Measurements from ENCODE around the gene BNC2. TPM values are rescaled to one million over a fixed set of nuclear protein-coding genes. Genes with fewer than 3 reads are reported as not detected.

BNC2 gene
- total RNA-seq, 1 donor from 2014 or later, result not detected

DNA sequence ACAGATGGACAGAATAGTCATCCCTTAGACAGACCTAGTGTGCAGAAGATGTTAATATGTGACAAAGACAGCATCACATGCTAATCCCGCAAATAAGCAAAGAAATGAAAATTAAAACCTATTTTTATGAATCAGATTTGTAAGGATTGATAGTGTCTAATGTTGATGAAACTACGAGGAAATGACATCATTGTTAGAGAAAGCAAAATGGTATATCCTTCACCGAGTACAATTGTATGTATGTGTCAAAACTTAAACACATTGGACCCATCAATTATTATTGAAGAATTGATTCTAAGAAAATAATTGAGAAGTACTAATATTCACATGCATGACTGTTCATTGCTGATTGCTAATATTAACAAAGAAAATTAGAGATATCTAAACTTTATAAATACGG is 493.2 kb downstream of the BNC2 start:
- no peak overlapping the region for H3K4me3 Mint-ChIP-seq (ENCODE audit: low read depth)
- no peaks in the 10 kb centered on the region for H3K4me1 Mint-ChIP-seq (ENCODE audit: low read depth)
- H3K27me3 Mint-ChIP-seq (ENCODE audit: low read depth), result no peaks in the 10 kb centered on the region
- peaks cover 16% of the 10 kb centered on the region for H3K9me3 Mint-ChIP-seq
- no peak for DNase-seq (ENCODE audit: low spot score)
- H3K27ac Mint-ChIP-seq, result no peak overlapping the region
- H3K36me3 Mint-ChIP-seq (ENCODE audit: low read depth), result no peaks in the 10 kb centered on the region
- intact Hi-C loops (cut with micrococcal nuclease), result no loop called here

DNA sequence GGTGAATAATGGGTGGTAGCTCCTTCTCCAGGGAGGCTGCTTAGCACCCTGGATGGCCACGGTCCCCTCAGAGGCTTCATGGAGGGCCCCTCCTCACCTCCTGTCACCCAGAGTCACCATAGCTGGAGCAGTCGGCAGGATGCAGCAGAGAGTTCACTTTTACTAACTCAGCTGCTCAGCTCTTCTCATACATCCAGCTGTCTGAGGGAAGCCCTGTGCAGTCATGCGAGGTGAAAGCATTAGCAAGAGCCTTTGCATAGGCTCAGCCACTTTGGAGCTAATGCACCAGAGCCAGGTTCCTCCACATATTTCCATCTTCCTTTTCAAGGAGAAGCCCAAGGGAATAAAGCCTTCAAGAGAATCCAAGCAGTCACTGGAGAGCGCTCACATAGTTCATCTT is 499.2 kb downstream of the BNC2 start:
- no peak overlapping the region for H3K4me3 Mint-ChIP-seq (ENCODE audit: low read depth)
- no peaks in the 10 kb centered on the region for H3K4me1 Mint-ChIP-seq (ENCODE audit: low read depth)
- H3K27me3 Mint-ChIP-seq (ENCODE audit: low read depth), result no peaks in the 10 kb centered on the region
- no peaks in the 10 kb centered on the region for H3K36me3 Mint-ChIP-seq (ENCODE audit: low read depth)
- intact Hi-C loops (cut with micrococcal nuclease), result no loop called here
- DNase-seq (ENCODE audit: low spot score), result no peak
- no peak overlapping the region for H3K27ac Mint-ChIP-seq
- H3K9me3 Mint-ChIP-seq, result peaks cover 21% of the 10 kb centered on the region

DNA sequence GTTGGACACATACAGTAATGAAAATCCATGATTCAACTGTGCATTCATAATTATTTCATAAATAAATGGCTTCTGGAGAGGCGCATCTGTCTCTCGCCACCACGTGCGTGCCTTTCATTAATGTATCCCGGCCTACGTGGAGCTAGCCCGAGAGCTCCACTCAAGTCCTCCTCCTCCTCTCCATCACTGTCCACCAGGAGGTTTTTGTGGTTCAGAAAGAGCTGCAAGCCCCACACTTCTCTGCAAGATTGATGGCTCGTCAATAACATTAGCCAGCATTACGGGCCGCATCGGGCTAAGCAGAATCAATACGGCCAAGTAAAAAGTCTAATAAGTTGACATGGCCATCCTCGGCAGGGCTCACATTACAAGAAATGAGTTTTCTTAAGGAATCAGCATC is 499.8 kb downstream of the BNC2 start:
- intact Hi-C loops (cut with micrococcal nuclease), result no loop called here
- no peaks in the 10 kb centered on the region for H3K4me1 Mint-ChIP-seq (ENCODE audit: low read depth)
- no peaks in the 10 kb centered on the region for H3K36me3 Mint-ChIP-seq (ENCODE audit: low read depth)
- H3K27ac Mint-ChIP-seq, result no peak overlapping the region
- DNase-seq (ENCODE audit: low spot score), result no peak
- H3K27me3 Mint-ChIP-seq (ENCODE audit: low read depth), result no peaks in the 10 kb centered on the region
- no peak overlapping the region for H3K4me3 Mint-ChIP-seq (ENCODE audit: low read depth)
- H3K9me3 Mint-ChIP-seq, result peaks cover 23% of the 10 kb centered on the region

DNA sequence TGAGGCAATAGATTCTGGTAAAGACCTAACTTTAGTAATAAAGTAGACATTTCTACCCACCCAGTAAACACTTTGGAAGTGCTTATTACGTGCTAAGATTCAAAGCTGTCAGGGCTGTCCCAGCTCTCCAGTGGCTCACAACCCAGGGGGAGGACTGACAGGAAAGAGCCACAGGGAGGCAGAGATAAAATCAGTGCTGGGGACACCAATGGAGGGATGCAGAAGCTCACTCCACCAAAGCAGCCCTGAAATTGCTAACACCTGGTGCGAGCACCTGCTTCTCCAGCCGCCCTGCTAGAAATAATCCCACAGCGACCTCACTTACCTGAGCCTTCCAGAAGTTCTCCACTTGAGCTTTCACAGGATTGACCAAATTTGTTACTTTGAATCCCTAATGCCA is 501.0 kb downstream of the BNC2 start:
- Mint-ChIP-seq H3K4me1 (ENCODE audit: low read depth) (no peaks in the 10 kb centered on the region), H3K9me3 (peaks cover 23% of the 10 kb centered on the region), H3K4me3 (ENCODE audit: low read depth) (no peak overlapping the region), H3K36me3 (ENCODE audit: low read depth) (no peaks in the 10 kb centered on the region), H3K27me3 (ENCODE audit: low read depth) (no peaks in the 10 kb centered on the region), H3K27ac (no peak overlapping the region)
- DNase-seq (ENCODE audit: low spot score), result no peak
- intact Hi-C loops (cut with micrococcal nuclease), result no loop called here

DNA sequence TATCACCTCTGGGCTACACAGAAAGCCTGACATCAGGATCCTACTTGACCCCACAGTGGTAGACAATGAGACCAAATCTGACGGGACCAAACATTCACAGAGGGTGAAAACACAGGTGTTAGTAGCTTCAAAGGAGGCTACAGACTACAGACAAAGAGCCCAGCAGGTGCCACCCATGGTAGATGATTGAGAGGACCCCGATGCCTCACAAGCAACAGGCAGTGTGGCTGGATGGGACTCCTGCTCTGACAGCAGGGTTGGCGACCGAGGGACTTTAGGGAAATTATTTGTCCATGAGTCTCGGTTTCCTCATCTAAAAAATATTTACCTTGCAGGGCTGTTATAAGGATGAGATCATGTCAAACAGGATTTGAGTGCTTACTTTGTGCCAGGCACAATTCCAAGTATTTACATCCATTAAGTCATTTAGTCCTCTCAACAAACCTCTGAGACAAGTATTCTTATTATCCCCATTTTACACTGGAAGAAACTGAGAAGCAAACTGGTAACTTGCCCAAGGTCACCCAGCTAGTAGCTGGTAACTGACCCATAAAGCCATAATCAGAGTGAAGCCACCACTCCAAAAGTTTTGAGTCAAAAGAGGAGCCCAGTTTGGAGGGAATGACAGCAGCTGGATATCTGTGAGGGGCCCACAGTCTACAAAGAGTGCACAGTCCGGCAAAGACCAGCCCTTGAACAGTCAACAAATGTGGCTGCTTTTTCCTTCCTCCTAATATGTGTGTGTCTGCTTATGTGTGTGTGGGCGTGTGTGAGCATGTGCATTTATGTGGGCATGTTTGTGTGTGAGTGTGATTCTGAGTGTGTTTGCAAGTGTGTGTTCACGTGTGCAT is 502.0 kb downstream of the BNC2 start:
- Mint-ChIP-seq H3K36me3 (ENCODE audit: low read depth) (no peaks in the 10 kb centered on the region), H3K27me3 (ENCODE audit: low read depth) (no peaks in the 10 kb centered on the region), H3K9me3 (peaks cover 20% of the 10 kb centered on the region), H3K4me3 (ENCODE audit: low read depth) (no peak overlapping the region), H3K4me1 (ENCODE audit: low read depth) (no peaks in the 10 kb centered on the region), H3K27ac (no peak overlapping the region)
- DNase-seq (ENCODE audit: low spot score), result no peak
- intact Hi-C loops (cut with micrococcal nuclease), result no loop called here

DNA sequence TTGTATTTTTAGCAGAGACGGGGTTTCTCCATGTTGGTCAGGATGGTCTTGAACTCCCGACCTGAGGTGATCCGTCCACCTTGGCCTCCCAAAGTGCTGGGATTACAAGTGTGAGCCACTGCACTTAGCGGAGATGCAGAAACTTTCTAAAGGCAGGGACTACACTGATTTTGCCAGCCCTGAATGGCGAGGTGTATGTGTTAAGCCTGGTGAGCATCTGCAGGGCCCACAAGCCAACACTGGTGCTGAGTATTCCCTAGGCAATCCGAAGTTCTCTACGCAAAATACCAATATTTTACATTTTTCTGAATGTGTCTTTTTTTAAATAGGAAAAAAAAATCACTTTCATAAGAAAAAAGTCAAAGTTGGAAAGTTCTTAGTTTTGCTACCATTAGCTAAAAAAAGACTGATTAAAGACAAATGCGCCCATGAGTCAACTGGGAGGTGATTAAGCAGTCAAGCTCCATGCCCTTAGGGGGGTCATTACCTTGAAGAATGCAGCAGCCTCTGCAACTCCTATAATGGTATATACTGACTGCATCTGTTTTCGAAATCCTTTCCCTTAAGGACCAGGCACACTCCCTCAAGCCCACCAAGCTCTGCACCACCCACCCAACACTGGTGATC is 502.8 kb downstream of the BNC2 start:
- no peak overlapping the region for H3K4me3 Mint-ChIP-seq (ENCODE audit: low read depth)
- H3K36me3 Mint-ChIP-seq (ENCODE audit: low read depth), result no peaks in the 10 kb centered on the region
- H3K4me1 Mint-ChIP-seq (ENCODE audit: low read depth), result no peaks in the 10 kb centered on the region
- no peak for DNase-seq (ENCODE audit: low spot score)
- peaks cover 19% of the 10 kb centered on the region for H3K9me3 Mint-ChIP-seq
- H3K27me3 Mint-ChIP-seq (ENCODE audit: low read depth), result no peaks in the 10 kb centered on the region
- H3K27ac Mint-ChIP-seq, result no peak overlapping the region
- intact Hi-C loops (cut with micrococcal nuclease), result no loop called here

DNA sequence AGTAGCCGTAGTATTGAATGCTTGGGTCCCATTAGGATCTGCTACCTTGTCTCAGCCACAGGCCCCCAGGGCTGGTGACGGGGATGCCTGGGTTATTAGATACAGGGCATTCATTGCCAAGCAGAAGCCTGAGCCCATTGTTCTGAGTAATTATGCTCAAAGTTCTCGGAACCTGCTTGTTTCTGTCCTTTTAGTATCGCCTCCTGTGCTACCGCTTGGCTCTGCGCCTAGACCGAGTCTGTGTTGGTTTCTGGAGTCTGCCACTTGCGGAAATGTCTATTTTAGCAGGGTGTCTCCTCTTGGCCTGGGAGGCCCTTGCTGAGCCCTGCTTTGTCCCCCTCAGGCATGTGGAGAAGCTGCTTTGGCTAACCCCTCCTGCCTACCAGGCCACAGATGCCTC is 506.1 kb downstream of the BNC2 start:
- intact Hi-C loops (cut with micrococcal nuclease), result no loop called here
- Mint-ChIP-seq H3K27me3 (ENCODE audit: low read depth) (no peaks in the 10 kb centered on the region), H3K9me3 (peaks cover 4% of the 10 kb centered on the region), H3K27ac (no peak overlapping the region), H3K4me1 (ENCODE audit: low read depth) (no peaks in the 10 kb centered on the region), H3K4me3 (ENCODE audit: low read depth) (no peak overlapping the region), H3K36me3 (ENCODE audit: low read depth) (no peaks in the 10 kb centered on the region)
- DNase-seq (ENCODE audit: low spot score), result no peak

DNA sequence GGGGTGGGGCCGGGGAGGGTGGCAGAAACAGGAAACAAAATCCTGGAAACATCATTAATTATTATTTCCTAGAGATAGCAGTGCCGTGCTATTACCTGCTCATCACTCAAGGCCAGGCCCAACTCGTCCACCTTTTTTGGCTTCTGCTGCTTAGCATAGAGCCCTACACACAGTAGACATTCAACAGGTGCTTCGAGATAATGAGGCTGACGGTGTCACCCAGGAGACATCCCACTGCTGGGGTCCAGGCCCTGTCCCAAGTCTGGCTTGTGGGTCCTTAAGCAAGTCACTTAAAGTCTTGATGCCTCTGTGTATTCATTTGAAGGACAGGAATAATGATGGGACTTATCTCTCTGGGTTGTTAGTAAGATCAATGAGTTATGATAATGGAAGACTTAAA is 506.6 kb downstream of the BNC2 start:
- H3K9me3 Mint-ChIP-seq, result peaks cover 4% of the 10 kb centered on the region
- H3K27me3 Mint-ChIP-seq (ENCODE audit: low read depth), result no peaks in the 10 kb centered on the region
- intact Hi-C loops (cut with micrococcal nuclease), result no loop called here
- no peaks in the 10 kb centered on the region for H3K4me1 Mint-ChIP-seq (ENCODE audit: low read depth)
- no peak for DNase-seq (ENCODE audit: low spot score)
- no peak overlapping the region for H3K27ac Mint-ChIP-seq
- no peaks in the 10 kb centered on the region for H3K36me3 Mint-ChIP-seq (ENCODE audit: low read depth)
- no peak overlapping the region for H3K4me3 Mint-ChIP-seq (ENCODE audit: low read depth)

DNA sequence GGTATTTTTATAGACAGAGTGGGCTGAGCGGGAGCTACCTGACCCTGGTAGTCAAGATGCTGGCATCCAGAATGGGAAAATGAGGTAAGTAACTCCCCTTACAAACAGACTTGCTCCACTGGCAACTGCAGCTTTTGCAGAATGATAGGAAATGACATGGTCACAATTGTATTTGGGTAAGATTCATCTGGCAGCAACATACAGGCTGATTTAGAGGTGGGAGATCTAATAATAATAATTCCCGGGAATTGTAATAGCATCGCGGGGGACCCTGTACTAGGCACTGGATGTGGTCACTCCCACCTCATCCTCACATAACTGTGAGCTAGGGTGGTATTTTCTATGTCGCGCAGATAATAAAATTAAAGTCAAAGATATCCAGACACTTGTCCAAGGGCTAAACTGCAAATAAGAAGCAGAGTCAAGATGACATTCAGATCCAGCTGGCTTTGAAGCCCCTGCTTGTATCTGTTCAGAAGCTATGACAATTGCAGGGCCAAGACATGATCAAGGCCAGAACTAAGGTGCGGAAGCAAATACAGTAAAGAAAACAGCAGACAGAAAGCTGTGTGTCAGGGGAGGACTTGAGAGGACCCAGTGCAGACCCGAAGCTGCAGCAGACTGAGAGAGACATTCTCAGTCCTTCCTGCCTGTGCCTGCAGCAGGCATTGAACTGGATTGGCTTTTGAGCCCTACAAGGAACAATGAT is 507.2 kb downstream of the BNC2 start:
- H3K9me3 Mint-ChIP-seq, result peaks cover 4% of the 10 kb centered on the region
- intact Hi-C loops (cut with micrococcal nuclease), result no loop called here
- no peak for DNase-seq (ENCODE audit: low spot score)
- no peaks in the 10 kb centered on the region for H3K36me3 Mint-ChIP-seq (ENCODE audit: low read depth)
- no peak overlapping the region for H3K27ac Mint-ChIP-seq
- no peak overlapping the region for H3K4me3 Mint-ChIP-seq (ENCODE audit: low read depth)
- H3K4me1 Mint-ChIP-seq (ENCODE audit: low read depth), result no peaks in the 10 kb centered on the region
- H3K27me3 Mint-ChIP-seq (ENCODE audit: low read depth), result no peaks in the 10 kb centered on the region

DNA sequence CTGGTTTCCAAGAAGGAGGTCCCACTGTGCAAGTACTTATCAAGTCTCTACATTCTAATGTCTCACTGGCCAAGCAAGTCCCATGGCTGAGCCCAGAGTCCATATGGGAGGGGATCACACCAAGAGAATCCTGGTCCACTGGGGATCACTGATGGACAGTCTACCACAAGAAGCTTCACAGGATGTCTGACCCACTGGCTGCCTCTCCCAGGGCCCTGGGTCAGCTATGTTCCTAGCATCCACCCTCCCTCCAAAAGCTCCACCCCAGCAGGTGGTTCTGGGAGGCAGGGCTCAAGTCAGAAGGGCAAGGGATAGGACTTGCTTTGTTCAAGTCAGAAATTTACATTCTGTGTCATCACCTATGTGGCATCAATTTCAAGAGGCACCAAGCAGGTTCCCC is 508.5 kb downstream of the BNC2 start:
- intact Hi-C loops (cut with micrococcal nuclease), result no loop called here
- no peak for DNase-seq (ENCODE audit: low spot score)
- no peaks in the 10 kb centered on the region for H3K27me3 Mint-ChIP-seq (ENCODE audit: low read depth)
- peaks cover 4% of the 10 kb centered on the region for H3K9me3 Mint-ChIP-seq
- no peak overlapping the region for H3K27ac Mint-ChIP-seq
- H3K4me3 Mint-ChIP-seq (ENCODE audit: low read depth), result no peak overlapping the region
- no peaks in the 10 kb centered on the region for H3K4me1 Mint-ChIP-seq (ENCODE audit: low read depth)
- no peaks in the 10 kb centered on the region for H3K36me3 Mint-ChIP-seq (ENCODE audit: low read depth)

DNA sequence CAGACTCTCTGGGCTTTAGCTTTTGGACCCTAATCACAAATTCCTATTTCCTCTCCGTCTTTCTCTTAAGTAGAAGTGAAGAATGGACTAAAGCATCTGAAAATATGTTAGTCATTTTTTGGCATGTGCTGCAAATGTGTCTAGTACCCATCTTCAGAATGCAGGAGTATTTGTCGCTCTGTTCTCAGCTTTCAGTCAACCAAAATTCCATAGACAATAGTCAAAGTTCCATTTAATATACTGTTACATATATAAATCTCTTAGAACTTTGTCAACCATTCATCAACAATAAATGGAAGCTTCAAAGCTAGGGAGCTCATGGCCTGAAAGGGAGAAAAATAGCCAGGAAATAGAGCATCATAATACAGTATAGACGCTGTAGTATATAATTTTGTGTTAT is 509.4 kb downstream of the BNC2 start:
- Mint-ChIP-seq H3K27me3 (ENCODE audit: low read depth) (no peaks in the 10 kb centered on the region), H3K9me3 (peaks cover under 1% of the 10 kb centered on the region), H3K4me3 (ENCODE audit: low read depth) (no peak overlapping the region), H3K27ac (no peak overlapping the region), H3K4me1 (ENCODE audit: low read depth) (no peaks in the 10 kb centered on the region), H3K36me3 (ENCODE audit: low read depth) (no peaks in the 10 kb centered on the region)
- intact Hi-C loops (cut with micrococcal nuclease), result no loop called here
- DNase-seq (ENCODE audit: low spot score), result no peak

DNA sequence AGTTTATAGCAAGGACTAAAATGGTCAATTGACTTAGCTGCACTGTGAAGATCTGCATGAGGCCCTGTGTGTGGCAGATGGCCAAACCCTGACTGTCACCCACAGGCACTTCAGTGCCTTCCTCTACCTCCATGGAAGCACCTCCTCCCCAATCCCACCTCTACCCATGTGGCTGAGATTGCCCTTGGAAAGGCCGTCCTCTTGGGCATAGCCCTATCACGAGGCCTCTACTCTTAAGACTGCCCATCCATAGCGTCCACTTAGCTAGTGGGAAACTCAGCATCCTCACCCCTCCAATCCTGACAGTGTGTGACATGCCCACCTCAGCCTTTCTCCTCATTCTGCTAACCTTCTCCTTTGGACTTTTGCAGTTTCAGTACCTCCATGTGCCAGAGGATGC is 510.2 kb downstream of the BNC2 start:
- Mint-ChIP-seq H3K9me3 (no peaks in the 10 kb centered on the region), H3K4me3 (ENCODE audit: low read depth) (no peak overlapping the region), H3K4me1 (ENCODE audit: low read depth) (no peaks in the 10 kb centered on the region), H3K27ac (no peak overlapping the region), H3K27me3 (ENCODE audit: low read depth) (no peaks in the 10 kb centered on the region), H3K36me3 (ENCODE audit: low read depth) (no peaks in the 10 kb centered on the region)
- intact Hi-C loops (cut with micrococcal nuclease), result no loop called here
- no peak for DNase-seq (ENCODE audit: low spot score)
